GM18511 (cell line): ENCODE measurements around the gene HSD17B2.
"Not testable (repeated sequence)": the region's sequence is repeated elsewhere in the genome, so short reads cannot be mapped to it uniquely, and the experiment has no call there.

ENCODE experiments used
- ATAC-seq: cut with Tn5 transposase; IDR thresholded peaks from one replicate; pipeline ENCODE4 v1.9.1; 2021; ENCODE audit warnings: mild to moderate bottlenecking, moderate library complexity; ENCODE audit not compliant: unreplicated experiment

Gene HSD17B2

DNA sequence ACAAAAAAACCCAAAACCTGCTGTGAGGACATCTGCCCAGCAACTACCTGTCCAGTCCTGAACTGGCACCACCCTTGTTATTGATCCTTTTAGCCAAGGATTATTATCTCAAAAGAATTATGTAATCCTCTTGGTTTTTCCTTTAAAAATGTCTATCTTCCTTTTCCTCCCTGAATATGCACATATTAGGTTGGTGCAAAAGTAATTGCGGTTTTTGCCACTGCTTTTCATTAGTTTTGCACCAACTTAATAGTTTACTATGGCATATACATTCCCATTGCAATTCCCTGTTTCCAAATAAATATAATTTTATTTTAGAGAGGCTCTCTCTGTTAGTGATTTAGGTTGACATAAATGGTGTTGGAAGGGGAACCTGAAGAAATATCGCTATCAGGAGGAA is 83.7 kb downstream of the HSD17B2 start:
- ATAC-seq, result no peak

GRCh38 chr16:82119405-82119804 is 84.4 kb downstream of the HSD17B2 start:
- no peak for ATAC-seq

- ATAC-seq, result no peak
Measured at GRCh38 chr16:82124651-82125050, 89.6 kb downstream of the HSD17B2 start.

GRCh38 chr16:82129881-82130280 is 94.8 kb downstream of the HSD17B2 start:
- no peak for ATAC-seq

- ATAC-seq, result no peak
Measured at GRCh38 chr16:82133798-82134197, 98.7 kb downstream of the HSD17B2 start.

- ATAC-seq, result no peak
Measured at GRCh38 chr16:82134846-82135245, 99.8 kb downstream of the HSD17B2 start.

DNA sequence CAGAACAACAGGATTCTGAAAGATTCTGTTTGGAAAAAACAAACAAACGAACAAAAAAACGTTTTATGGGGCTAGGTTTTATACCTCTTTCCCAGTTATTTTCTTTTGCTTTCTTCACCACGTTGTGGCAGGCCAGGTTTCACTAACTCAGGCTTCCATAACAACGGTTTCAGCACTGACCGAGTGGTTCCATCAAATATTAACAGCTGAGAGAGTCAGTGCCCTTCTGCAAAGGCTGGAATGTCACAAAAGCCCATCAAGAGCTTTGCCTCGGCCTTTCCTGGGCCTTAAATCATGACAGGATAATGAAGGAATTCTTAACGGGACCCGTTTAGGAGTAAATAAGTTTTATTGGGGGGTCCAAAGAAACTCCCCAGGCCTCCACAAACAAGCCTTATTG is 100.8 kb downstream of the HSD17B2 start:
- no peak for ATAC-seq

DNA sequence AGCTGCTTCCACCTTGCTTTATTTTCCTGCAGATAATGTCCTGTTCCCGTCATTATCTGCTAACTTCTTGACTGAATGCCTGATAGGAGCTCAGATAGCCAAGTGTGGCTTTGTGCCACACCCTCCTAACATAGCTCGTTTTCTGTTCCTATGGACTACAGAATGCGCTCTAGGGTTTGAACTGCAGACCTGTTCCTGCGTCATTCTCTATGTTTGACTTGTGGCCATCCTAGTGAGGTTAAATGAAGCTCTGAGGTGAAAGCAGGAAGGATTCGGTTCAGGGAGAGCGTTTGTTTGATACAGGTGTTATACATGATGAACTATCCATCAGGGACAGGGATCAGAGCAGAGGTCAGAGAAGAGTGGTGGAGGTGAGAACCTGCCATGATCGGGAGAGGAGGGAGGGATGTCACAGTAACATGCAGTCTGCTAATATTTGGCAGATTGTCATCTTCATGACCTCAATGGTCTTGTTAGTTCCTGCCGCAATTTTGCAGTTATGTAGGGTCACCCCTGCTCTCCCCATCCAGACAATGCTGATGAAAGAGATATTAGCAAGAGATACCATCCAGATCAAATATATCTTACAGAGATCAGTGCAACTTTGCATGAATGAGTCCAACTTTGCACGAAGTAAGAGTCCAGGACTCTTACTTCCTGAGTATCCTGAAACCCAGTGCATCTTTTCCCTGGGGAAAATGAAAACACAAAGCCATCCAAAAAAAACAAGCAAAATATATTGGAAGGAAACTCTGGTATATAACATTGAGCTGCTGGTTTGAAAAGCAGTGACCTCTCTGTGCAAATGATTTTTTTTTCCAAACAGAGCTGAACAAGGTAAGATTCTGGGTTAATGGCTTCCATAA is 102.1 kb downstream of the HSD17B2 start:
- no peak for ATAC-seq

GRCh38 chr16:82137822-82138167 is 102.7 kb downstream of the HSD17B2 start:
- no peak for ATAC-seq

- ATAC-seq, result no peak
Measured at GRCh38 chr16:82138478-82139285, 103.6 kb downstream of the HSD17B2 start.

DNA sequence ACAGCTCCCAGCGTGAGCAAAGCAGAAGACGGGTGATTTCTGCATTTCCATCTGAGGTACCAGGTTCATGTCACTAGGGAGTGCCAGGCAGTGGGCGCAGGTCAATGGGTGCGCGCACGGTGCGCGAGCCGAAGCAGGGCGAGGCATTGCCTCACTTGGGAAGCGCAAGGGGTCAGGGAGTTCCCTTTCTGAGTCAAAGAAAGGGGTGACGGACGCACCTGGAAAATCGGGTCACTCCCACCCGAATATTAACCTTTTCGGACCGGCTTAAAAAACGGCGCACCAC is 104.2 kb downstream of the HSD17B2 start:
- ATAC-seq, result not testable (repeated sequence)

GRCh38 chr16:82146556-82146955 is 111.5 kb downstream of the HSD17B2 start:
- no peak for ATAC-seq

GRCh38 chr16:82146957-82147356 is 111.9 kb downstream of the HSD17B2 start:
- no peak for ATAC-seq

DNA sequence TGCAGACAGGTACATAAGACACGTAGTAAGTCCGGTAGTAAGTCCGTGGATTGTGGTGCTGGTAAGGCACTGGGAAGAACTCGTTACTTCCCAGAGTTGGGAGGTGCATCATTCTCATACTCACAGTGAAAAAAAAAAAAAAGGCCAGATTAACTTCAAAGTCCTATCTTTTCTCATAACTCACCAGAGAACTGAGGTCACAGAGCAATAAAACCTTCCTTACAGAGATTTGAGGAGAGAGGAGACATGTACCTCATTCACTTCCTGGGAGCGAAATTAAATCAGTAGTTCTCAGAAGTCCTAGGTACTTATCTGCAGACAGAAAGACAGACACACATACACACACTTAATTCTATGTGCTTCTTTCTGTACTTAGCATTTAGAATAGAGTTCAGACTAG is 112.5 kb downstream of the HSD17B2 start:
- no peak for ATAC-seq
